Measurements from ENCODE around the gene ETS1. TPM values are rescaled to one million over a fixed set of nuclear protein-coding genes. Genes with fewer than 3 reads are reported as not detected.

ETS1 gene
- total and polyA plus RNA-seq, 4 donors = 20.7 to 154 (median 78.7) TPM

DNA sequence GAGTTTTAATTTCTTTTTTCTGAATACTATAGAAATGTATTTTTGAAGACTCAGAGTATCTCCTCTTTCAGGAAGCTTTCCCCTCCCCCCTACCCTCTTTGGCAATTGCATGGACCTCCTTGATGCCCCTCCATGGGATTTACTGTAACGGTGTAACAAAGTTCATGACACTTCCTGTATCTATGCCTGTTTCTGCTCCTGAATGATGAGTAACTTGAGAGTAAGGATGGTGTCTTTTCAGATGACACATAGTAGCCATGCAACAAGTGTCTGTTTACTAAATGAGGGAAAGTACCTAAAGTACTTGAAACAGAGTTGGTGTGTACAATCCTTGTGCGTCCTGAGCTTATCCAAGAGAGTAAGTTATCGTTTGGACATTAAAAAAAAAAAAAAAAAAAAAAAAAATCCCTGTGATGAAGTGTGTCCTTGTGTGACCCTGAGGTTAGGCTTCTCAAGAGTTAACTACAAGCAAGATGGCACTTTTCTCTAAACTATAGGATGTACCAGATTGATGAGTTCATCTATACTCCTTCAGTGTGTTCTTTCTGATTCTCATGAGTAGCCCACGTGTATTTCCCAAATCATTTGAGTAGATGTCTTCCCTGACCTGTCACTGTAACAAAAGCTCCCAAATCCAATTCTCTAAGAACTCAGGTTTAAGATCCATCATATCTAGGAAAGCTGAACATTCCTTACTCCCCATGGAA lies 7.4 kb downstream of the ETS1 start:
- no peaks in the 10 kb centered on the region for H3K36me3 ChIP-seq (ENCODE audit: control insufficient read depth in 4 of 4, insufficient read depth in 4 of 4, low read length in 4 of 4)
- H3K9me3 ChIP-seq (ENCODE audit: control insufficient read depth in 4 of 4, insufficient read depth in 3 of 4, low read length in 3 of 4) = peaks cover 0 to 2% (median 0%) of the 10 kb centered on the region in 4 donors
- 64 to 65% methylated on average over 4 of the region's 4 CpGs for WGBS, 2 donors
- ATAC-seq (ENCODE audit: insufficient read depth, low FRiP score) = no peak
- TF ChIP-seq, protein P1, sequence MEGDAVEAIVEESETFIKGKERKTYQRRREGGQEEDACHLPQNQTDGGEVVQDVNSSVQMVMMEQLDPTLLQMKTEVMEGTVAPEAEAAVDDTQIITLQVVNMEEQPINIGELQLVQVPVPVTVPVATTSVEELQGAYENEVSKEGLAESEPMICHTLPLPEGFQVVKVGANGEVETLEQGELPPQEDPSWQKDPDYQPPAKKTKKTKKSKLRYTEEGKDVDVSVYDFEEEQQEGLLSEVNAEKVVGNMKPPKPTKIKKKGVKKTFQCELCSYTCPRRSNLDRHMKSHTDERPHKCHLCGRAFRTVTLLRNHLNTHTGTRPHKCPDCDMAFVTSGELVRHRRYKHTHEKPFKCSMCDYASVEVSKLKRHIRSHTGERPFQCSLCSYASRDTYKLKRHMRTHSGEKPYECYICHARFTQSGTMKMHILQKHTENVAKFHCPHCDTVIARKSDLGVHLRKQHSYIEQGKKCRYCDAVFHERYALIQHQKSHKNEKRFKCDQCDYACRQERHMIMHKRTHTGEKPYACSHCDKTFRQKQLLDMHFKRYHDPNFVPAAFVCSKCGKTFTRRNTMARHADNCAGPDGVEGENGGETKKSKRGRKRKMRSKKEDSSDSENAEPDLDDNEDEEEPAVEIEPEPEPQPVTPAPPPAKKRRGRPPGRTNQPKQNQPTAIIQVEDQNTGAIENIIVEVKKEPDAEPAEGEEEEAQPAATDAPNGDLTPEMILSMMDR (IDR thresholded peaks at IDR 0.05; ENCODE audit: control extremely low read depth, extremely low read depth) = no peak
- H3K27me3 ChIP-seq (ENCODE audit: control insufficient read depth in 3 of 3, insufficient read depth in 3 of 3, low read length in 2 of 3) = no peaks in the 10 kb centered on the region
- no peak for DNase-seq
- peaks cover 8 to 34% (median 22%) of the 10 kb centered on the region in 5 donors for H3K4me1 ChIP-seq (ENCODE audit: control insufficient read depth in 5 of 5, insufficient read depth in 5 of 5, low read length in 5 of 5)
- no peak overlapping the region for H3K9ac ChIP-seq (ENCODE audit: insufficient read depth in 1 of 2, low read length in 2 of 2)
- H3K4me3 ChIP-seq = no peak overlapping the region
- no peak overlapping the region for H3K27ac ChIP-seq (ENCODE audit: low read depth in 1 of 2, low read length in 1 of 2)

DNA sequence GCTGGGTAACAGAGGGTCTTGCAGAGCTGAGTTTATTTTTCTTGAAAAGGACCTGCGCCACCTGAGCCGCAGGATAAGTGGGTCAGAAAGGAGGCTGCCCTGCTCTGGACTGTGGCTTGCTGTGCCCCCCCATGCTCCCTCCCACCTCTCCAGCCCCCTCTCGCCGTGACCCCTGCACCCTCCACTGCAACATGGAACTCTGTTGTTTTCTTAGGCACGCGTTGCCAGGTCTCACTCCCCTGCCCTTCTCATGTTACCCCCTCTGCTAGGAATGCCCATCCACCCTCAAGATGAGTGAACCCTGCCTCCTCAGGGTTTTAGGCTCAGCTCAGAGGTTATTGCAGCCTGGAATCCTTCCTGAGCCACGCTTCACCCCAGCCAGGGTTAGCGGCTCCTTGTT lies 10.8 kb downstream of the ETS1 start:
- H3K27ac ChIP-seq (ENCODE audit: low read depth in 1 of 2, low read length in 1 of 2) = peak overlapping the region; percentile 28 to 86
- H3K9me3 ChIP-seq (ENCODE audit: control insufficient read depth in 4 of 4, insufficient read depth in 3 of 4, low read length in 3 of 4) = peaks cover 0 to 2% (median 0%) of the 10 kb centered on the region in 4 donors
- no peaks in the 10 kb centered on the region for H3K27me3 ChIP-seq (ENCODE audit: control insufficient read depth in 3 of 3, insufficient read depth in 3 of 3, low read length in 2 of 3)
- 32 to 54% methylated on average over 8 of the region's 8 CpGs for WGBS, 2 donors
- H3K9ac ChIP-seq (ENCODE audit: insufficient read depth in 1 of 2, low read length in 2 of 2) = no peak overlapping the region
- peaks cover 4 to 33% (median 21%) of the 10 kb centered on the region in 5 donors for H3K4me1 ChIP-seq (ENCODE audit: control insufficient read depth in 5 of 5, insufficient read depth in 5 of 5, low read length in 5 of 5)
- ATAC-seq (ENCODE audit: insufficient read depth, low FRiP score) = no peak
- peak in 1 of 3 donors; percentile 33 for DNase-seq
- H3K36me3 ChIP-seq (ENCODE audit: control insufficient read depth in 4 of 4, insufficient read depth in 4 of 4, low read length in 4 of 4) = no peaks in the 10 kb centered on the region
- H3K4me3 ChIP-seq = no peak overlapping the region
- TF ChIP-seq, protein P1 (IDR thresholded peaks at IDR 0.05; ENCODE audit: control extremely low read depth, extremely low read depth) = no peak

DNA sequence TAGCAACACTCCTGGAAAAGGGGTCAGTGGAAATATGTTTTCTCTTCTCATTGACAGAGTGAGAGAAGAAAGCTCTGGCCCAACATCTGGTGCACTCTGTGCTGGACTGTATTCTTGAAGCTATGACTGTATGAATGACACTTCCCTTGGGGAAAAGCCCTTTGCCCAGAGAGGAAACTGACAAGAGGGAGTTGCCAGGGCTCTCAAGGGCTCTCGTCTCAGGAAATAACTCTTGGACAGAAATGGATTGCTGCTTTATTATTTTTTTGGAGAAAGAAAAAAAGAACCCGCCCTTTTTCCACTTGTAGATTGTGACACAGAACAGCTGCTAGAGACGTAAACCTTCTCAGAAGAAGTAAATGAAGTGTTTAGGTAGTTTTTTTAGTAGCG lies 11.4 kb downstream of the ETS1 start:
- no peaks in the 10 kb centered on the region for H3K27me3 ChIP-seq (ENCODE audit: control insufficient read depth in 3 of 3, insufficient read depth in 3 of 3, low read length in 2 of 3)
- DNase-seq = peak; percentile 68 to 91 (median 90)
- H3K36me3 ChIP-seq (ENCODE audit: control insufficient read depth in 4 of 4, insufficient read depth in 4 of 4, low read length in 4 of 4) = no peaks in the 10 kb centered on the region
- no peak overlapping the region for H3K4me3 ChIP-seq
- TF ChIP-seq, protein P1 (IDR thresholded peaks at IDR 0.05; ENCODE audit: control extremely low read depth, extremely low read depth) = no peak
- H3K27ac ChIP-seq (ENCODE audit: low read depth in 1 of 2, low read length in 1 of 2) = peak overlapping the region; percentile 53 to 60
- H3K9ac ChIP-seq (ENCODE audit: insufficient read depth in 1 of 2, low read length in 2 of 2) = no peak overlapping the region
- peak; percentile 87 for ATAC-seq (ENCODE audit: insufficient read depth, low FRiP score)
- peaks cover 0 to 2% (median 0%) of the 10 kb centered on the region in 4 donors for H3K9me3 ChIP-seq (ENCODE audit: control insufficient read depth in 4 of 4, insufficient read depth in 3 of 4, low read length in 3 of 4)
- peaks cover 4 to 31% (median 22%) of the 10 kb centered on the region in 5 donors for H3K4me1 ChIP-seq (ENCODE audit: control insufficient read depth in 5 of 5, insufficient read depth in 5 of 5, low read length in 5 of 5)
- 5 to 10% methylated on average over 4 of the region's 4 CpGs for WGBS, 2 donors

All from lung (tissue), 12 donors.